ENCODE measurements around the gene YJEFN3.

Gene YJEFN3

GRCh38 chr19:19554074-19555023 lies 25.6 kb downstream of the YJEFN3 start:
- H3K4me3 ChIP-seq (replicated peaks; ENCODE audit: low read depth, low read length): no peak overlapping the region
- TF ChIP-seq CTCF (IDR thresholded peaks at IDR 0.05; ENCODE audit: low read depth, low read length, missing control alignments): peak; percentile 81
- no peak for DNase-seq (ENCODE audit: extremely low read depth, low read depth)

- no peak for TF ChIP-seq CTCF (IDR thresholded peaks at IDR 0.05; ENCODE audit: low read depth, low read length, missing control alignments)
- H3K4me3 ChIP-seq (replicated peaks; ENCODE audit: low read depth, low read length): no peak overlapping the region
- no peak for DNase-seq (ENCODE audit: extremely low read depth, low read depth)
Measured at GRCh38 chr19:19558055-19558454, 29.3 kb downstream of the YJEFN3 start.

- TF ChIP-seq CTCF (IDR thresholded peaks at IDR 0.05; ENCODE audit: low read depth, low read length, missing control alignments): no peak
- no peak overlapping the region for H3K4me3 ChIP-seq (replicated peaks; ENCODE audit: low read depth, low read length)
- no peak for DNase-seq (ENCODE audit: extremely low read depth, low read depth)
Measured at GRCh38 chr19:19558636-19559035, 29.9 kb downstream of the YJEFN3 start.

GRCh38 chr19:19559931-19560330 lies 31.2 kb downstream of the YJEFN3 start:
- no peak for DNase-seq (ENCODE audit: extremely low read depth, low read depth)
- H3K4me3 ChIP-seq (replicated peaks; ENCODE audit: low read depth, low read length): no peak overlapping the region
- no peak for TF ChIP-seq CTCF (IDR thresholded peaks at IDR 0.05; ENCODE audit: low read depth, low read length, missing control alignments)

- DNase-seq (ENCODE audit: extremely low read depth, low read depth): no peak
- H3K4me3 ChIP-seq (replicated peaks; ENCODE audit: low read depth, low read length): no peak overlapping the region
Measured at GRCh38 chr19:19561946-19562664, 33.4 kb downstream of the YJEFN3 start.

More at GRCh38 chr19:19561946-19562664, 33.4 kb downstream of the YJEFN3 start:
- TF ChIP-seq CTCF (IDR thresholded peaks at IDR 0.05; ENCODE audit: low read depth, low read length, missing control alignments): no peak

Data from HFF-Myc (cell line).